Epidermal melanocyte (primary cell): ENCODE results near the gene C7orf57.
"Not testable (repeated sequence)": the region's sequence is repeated elsewhere in the genome, so short reads cannot be mapped to it uniquely, and the experiment has no call there.

Experiments used
- DNase-seq: peaks from one replicate; pipeline ENCODE4 v3.0.0; 2011; ENCODE audit warnings: low spot score; ENCODE audit not compliant: insufficient read length

Gene C7orf57

GRCh38 chr7:48035301-48035966 lies at the start of gene C7orf57:
Gene C7orf57 (plus strand): TSS chr7:48035543. CDS start chr7:48036309, 766 bp downstream.
- DNase-seq = peak; percentile 90

GRCh38 chr7:47988496-47989386 lies 46.6 kb upstream of the C7orf57 start:
- no peak for DNase-seq

- not testable (repeated sequence) for DNase-seq
Observed at GRCh38 chr7:47989607-47990400, 45.5 kb upstream of the C7orf57 start.

- no peak for DNase-seq
Observed at GRCh38 chr7:47990592-47990991, 44.8 kb upstream of the C7orf57 start.

- no peak for DNase-seq
Observed at GRCh38 chr7:47991270-47991669, 44.1 kb upstream of the C7orf57 start.

GRCh38 chr7:47991741-47992311 lies 43.5 kb upstream of the C7orf57 start:
- peak; percentile 66 for DNase-seq

- no peak for DNase-seq
Observed at GRCh38 chr7:47992446-47992845, 42.9 kb upstream of the C7orf57 start.

- no peak for DNase-seq
Observed at GRCh38 chr7:47999413-47999812, 35.9 kb upstream of the C7orf57 start.

GRCh38 chr7:48000164-48000563 lies 35.2 kb upstream of the C7orf57 start:
- not testable (repeated sequence) for DNase-seq

- DNase-seq = no peak
Observed at GRCh38 chr7:48004032-48004431, 31.3 kb upstream of the C7orf57 start.

- DNase-seq = no peak
Observed at GRCh38 chr7:48004638-48005037, 30.7 kb upstream of the C7orf57 start.

GRCh38 chr7:48006866-48007265 lies 28.5 kb upstream of the C7orf57 start:
- DNase-seq = no peak

GRCh38 chr7:48009257-48009656 lies 26.1 kb upstream of the C7orf57 start:
- DNase-seq = no peak

- no peak for DNase-seq
Observed at GRCh38 chr7:48009954-48010353, 25.4 kb upstream of the C7orf57 start.

GRCh38 chr7:48011323-48011722 lies 24.0 kb upstream of the C7orf57 start:
- no peak for DNase-seq

- no peak for DNase-seq
Observed at GRCh38 chr7:48011951-48012350, 23.4 kb upstream of the C7orf57 start.

GRCh38 chr7:48016641-48017040 lies 18.7 kb upstream of the C7orf57 start:
- DNase-seq = no peak

- DNase-seq = no peak
Observed at GRCh38 chr7:48017674-48018073, 17.7 kb upstream of the C7orf57 start.

GRCh38 chr7:48025624-48026023 lies 9.7 kb upstream of the C7orf57 start:
- DNase-seq = no peak

- DNase-seq = no peak
Observed at GRCh38 chr7:48028938-48029337, 6.4 kb upstream of the C7orf57 start, which contains the start of gene SUN3. Gene SUN3 (minus strand): TSS chr7:48029107. CDS start chr7:48028938, 169 bp downstream.

- DNase-seq = no peak
Observed at GRCh38 chr7:48031111-48031510, 4.2 kb upstream of the C7orf57 start.
